Esophagus squamous epithelium (tissue), 5 donors: ENCODE results near the gene CCBE1. TPM values are rescaled to one million over a fixed set of nuclear protein-coding genes. Genes with fewer than 3 reads are reported as not detected.

Experiments
- DNase-seq: peaks from one replicate; lab custom pipeline; 2025; lab: John Stamatoyannopoulos, UW
- H3K27ac ChIP-seq, 4 donors: fragments of 200-600 bp; sonication (generic); one replicate each; pipeline ENCODE4 v1.5.1; 2016 to 2019; ENCODE audit warnings: mild to moderate bottlenecking in 1 of 4
- H3K27me3 ChIP-seq, 4 donors: fragments of 200-600 bp; sonication (generic); 1 replicate in 3 of 4; 2 replicates in 1 of 4; pipeline versions ENCODE4 v1.5.1 to v1.6.0; 2017 to 2021; ENCODE audit warnings: antibody characterized with exemption in 1 of 4
- H3K36me3 ChIP-seq, 3 donors: fragments of 200-600 bp; sonication (generic); one replicate each; pipeline ENCODE4 v1.5.1; 2016 to 2019
- H3K4me1 ChIP-seq, 3 donors: fragments of 200-600 bp; sonication (generic); one replicate each; pipeline ENCODE4 v1.5.1; 2017 to 2019
- H3K4me3 ChIP-seq, 4 donors: fragments of 200-600 bp; sonication (generic); 1 replicate in 3 of 4; 2 replicates in 1 of 4; pipeline ENCODE4 v1.5.1; 2016 to 2019; ENCODE audit warnings: mild to moderate bottlenecking in 2 of 4, moderate library complexity in 1 of 4
- H3K9me3 ChIP-seq, 3 donors: fragments of 200-600 bp; sonication (generic); one replicate each; pipeline ENCODE4 v1.5.1; 2016 to 2019
- CTCF ChIP-seq, 6 experiments: fragments of 450-650 bp in 4 of 6; fragments of 200-600 bp in 2 of 6; sonication (generic) in 2 of 6; IDR thresholded peaks; one replicate each; pipeline ENCODE4 v1.5.1; 2016 to 2019; ENCODE audit warnings: antibody characterized with exemption in 6 of 6, mild to moderate bottlenecking in 4 of 6, moderate library complexity in 4 of 6
- POLR2A ChIP-seq, 4 donors: fragments of 450-650 bp; IDR thresholded peaks; one replicate each; pipeline ENCODE4 v1.6.1; 2017; ENCODE audit warnings: antibody characterized with exemption in 4 of 4, mild to moderate bottlenecking in 4 of 4, moderate library complexity in 3 of 4
- WGBS, 2 donors: methylation state at CpG; one replicate each; pipeline ENCODE4 v1.1.5; 2018; 5-methylcytosine and 5-hydroxymethylcytosine counted together
- intact Hi-C: fragments of 100-400 bp; cut with DNase I; formaldehyde crosslinking; loops from one replicate; pipeline ENCODE4 v1.15.0; 2022
- total RNA-seq, 4 donors: library from RNA; depleted of rRNA; stranded (reverse); fragments of >200 nt; gene quantifications; one replicate each; pipeline ENCODE4 v1.1.0, GENCODE V29; 2016
- donor health status: DM: yes; HTN: yes; CAD: no.

CCBE1 gene
- total RNA-seq, 4 donors from 2014 or later, result 0.34 to 4.6 (median 1.3) TPM

GRCh38 chr18:59562751-59563150 lies 134.5 kb downstream of the CCBE1 start:
- Histone ChIP-seq H3K9me3 (peaks cover 0 to 4% (median 0%) of the 10 kb centered on the region in 3 donors), H3K4me1 (peaks cover 0 to 26% (median 0%) of the 10 kb centered on the region in 3 donors), H3K4me3 (no peak overlapping the region), H3K27me3 (no peaks in the 10 kb centered on the region), H3K27ac (no peak overlapping the region), H3K36me3 (no peaks in the 10 kb centered on the region)
- 71 to 76% methylated on average over 6 of the region's 6 CpGs for WGBS, 2 donors
- intact Hi-C loops, result no loop called here
- TF ChIP-seq CTCF (IDR thresholded peaks at IDR 0.05) (no peak), POLR2A (IDR thresholded peaks at IDR 0.05) (no peak)
- DNase-seq, result no peak

- no peak overlapping the region for H3K27ac ChIP-seq
- intact Hi-C loops, result no loop called here
- no peaks in the 10 kb centered on the region for H3K27me3 ChIP-seq
- DNase-seq, result no peak
- H3K4me1 ChIP-seq, result peaks cover under 1 to 32% (median 1%) of the 10 kb centered on the region in 3 donors
- H3K36me3 ChIP-seq, result no peaks in the 10 kb centered on the region
- peaks cover 0 to 10% (median 0%) of the 10 kb centered on the region in 3 donors for H3K9me3 ChIP-seq
- WGBS, 2 donors, result 100% methylated on average over 3 to 5 of the region's 5 CpGs
- H3K4me3 ChIP-seq, result no peak overlapping the region
- TF ChIP-seq POLR2A (IDR thresholded peaks at IDR 0.05) (no peak), CTCF (IDR thresholded peaks at IDR 0.05) (no peak)
Observed at GRCh38 chr18:59561612-59562011, 135.6 kb downstream of the CCBE1 start.

- H3K27ac ChIP-seq, result peak overlapping the region in 1 of 4 donors; percentile 17
- intact Hi-C loops, result no loop called here
- 51 to 59% methylated on average over 7 of the region's 7 CpGs for WGBS, 2 donors
Observed at GRCh38 chr18:59560556-59560955, 136.7 kb downstream of the CCBE1 start.

GRCh38 chr18:59559528-59559927 lies 137.7 kb downstream of the CCBE1 start:
- Histone ChIP-seq H3K4me3 (no peak overlapping the region), H3K27me3 (no peaks in the 10 kb centered on the region), H3K27ac (no peak overlapping the region), H3K4me1 (peaks cover 8 to 40% (median 11%) of the 10 kb centered on the region in 3 donors), H3K36me3 (no peaks in the 10 kb centered on the region), H3K9me3 (peaks cover 0 to 10% (median 0%) of the 10 kb centered on the region in 3 donors)
- DNase-seq, result no peak
- TF ChIP-seq CTCF (IDR thresholded peaks at IDR 0.05) (no peak), POLR2A (IDR thresholded peaks at IDR 0.05) (no peak)
- 77 to 86% methylated on average over 6 to 7 of the region's 7 CpGs for WGBS, 2 donors
- intact Hi-C loops, result no loop called here

More at GRCh38 chr18:59560556-59560955, 136.7 kb downstream of the CCBE1 start:
- Histone ChIP-seq H3K4me1 (peaks cover 8 to 34% (median 10%) of the 10 kb centered on the region in 3 donors), H3K9me3 (peaks cover 0 to 10% (median 0%) of the 10 kb centered on the region in 3 donors), H3K36me3 (no peaks in the 10 kb centered on the region), H3K27me3 (no peaks in the 10 kb centered on the region), H3K4me3 (no peak overlapping the region)
- DNase-seq, result no peak
- TF ChIP-seq POLR2A (IDR thresholded peaks at IDR 0.05) (no peak), CTCF (IDR thresholded peaks at IDR 0.05) (no peak)

GRCh38 chr18:59555995-59556659 lies 141.1 kb downstream of the CCBE1 start:
- 33 to 49% methylated on average over 5 to 7 of the region's 7 CpGs for WGBS, 2 donors
- H3K4me3 ChIP-seq, result no peak overlapping the region
- peaks cover 0 to 10% (median 0%) of the 10 kb centered on the region in 3 donors for H3K9me3 ChIP-seq
- DNase-seq, result no peak
- H3K36me3 ChIP-seq, result no peaks in the 10 kb centered on the region
- intact Hi-C loops, result no loop called here
- peaks cover 8 to 53% (median 15%) of the 10 kb centered on the region in 3 donors for H3K4me1 ChIP-seq
- H3K27ac ChIP-seq, result peak overlapping the region in 1 of 4 donors; percentile 34
- H3K27me3 ChIP-seq, result no peaks in the 10 kb centered on the region
- TF ChIP-seq CTCF (IDR thresholded peaks at IDR 0.05), result no peak
- TF ChIP-seq POLR2A (IDR thresholded peaks at IDR 0.05), result no peak
